HK-2 (cell line): ENCODE results near the gene RPS3.

Source experiments
- DNase-seq: peaks from one replicate; pipeline ENCODE4 v3.0.0-alpha.2; 2018; ENCODE audit not compliant: unreplicated experiment

The RPS3 gene

GRCh38 chr11:75434886-75435570 is 35.7 kb downstream of the RPS3 start:
- no peak for DNase-seq

GRCh38 chr11:75435571-75435925 is 36.2 kb downstream of the RPS3 start:
- DNase-seq: no peak

- no peak for DNase-seq
These were observed 37.5 kb downstream of the RPS3 start for GRCh38 chr11:75436806-75437205.

GRCh38 chr11:75437966-75438659 is 38.8 kb downstream of the RPS3 start:
- no peak for DNase-seq

- DNase-seq: no peak
These were observed 39.7 kb downstream of the RPS3 start for GRCh38 chr11:75439026-75439425.

- DNase-seq: no peak
These were observed 40.3 kb downstream of the RPS3 start for GRCh38 chr11:75439495-75440120.

GRCh38 chr11:75440960-75441803 is 41.9 kb downstream of the RPS3 start:
- DNase-seq: no peak

GRCh38 chr11:75441804-75442132 is 42.5 kb downstream of the RPS3 start:
- no peak for DNase-seq

GRCh38 chr11:75442161-75442885 is 43.0 kb downstream of the RPS3 start:
- DNase-seq: no peak

- no peak for DNase-seq
These were observed 43.7 kb downstream of the RPS3 start for GRCh38 chr11:75443043-75443442.

- peak; percentile 55 for DNase-seq
These were observed 46.1 kb downstream of the RPS3 start for GRCh38 chr11:75445315-75445953.

- DNase-seq: no peak
These were observed 48.1 kb downstream of the RPS3 start for GRCh38 chr11:75447415-75447814.

- no peak for DNase-seq
These were observed 50.0 kb downstream of the RPS3 start for GRCh38 chr11:75449271-75449670.

- no peak for DNase-seq
These were observed 50.5 kb downstream of the RPS3 start for GRCh38 chr11:75449776-75450175.

- no peak for DNase-seq
These were observed 50.9 kb downstream of the RPS3 start for GRCh38 chr11:75450236-75450635.

GRCh38 chr11:75450826-75451821 is 51.8 kb downstream of the RPS3 start:
- DNase-seq: no peak

GRCh38 chr11:75453916-75454655 is 54.8 kb downstream of the RPS3 start:
- DNase-seq: no peak

- DNase-seq: no peak
These were observed 55.7 kb downstream of the RPS3 start for GRCh38 chr11:75454987-75455386.
